ENCODE measurements around the gene PTBP1.
"Not testable (repeated sequence)": the region's sequence is repeated elsewhere in the genome, so short reads cannot be mapped to it uniquely, and the experiment has no call there.

PTBP1 gene

GRCh38 chr19:850221-850978 is 53.1 kb downstream of the PTBP1 start:
- FAIRE-seq: no peak
- no peak for DNase-seq (ENCODE audit: insufficient read length, low spot score)
- TF ChIP-seq POLR2A (IDR thresholded peaks at IDR 0.05; ENCODE audit: low read depth, low read length): no peak
- TF ChIP-seq TAF1 (IDR thresholded peaks at IDR 0.05; ENCODE audit: low read depth, low read length): no peak
- TF ChIP-seq POU2F2 (IDR thresholded peaks at IDR 0.05; ENCODE audit: low read depth, low read length): no peak
- TF ChIP-seq SPI1 (IDR thresholded peaks at IDR 0.05; ENCODE audit: low read depth, low read length): no peak
- TF ChIP-seq POLR2AphosphoS5 (IDR thresholded peaks at IDR 0.05; ENCODE audit: low read depth, low read length): no peak
- TF ChIP-seq PAX5 (IDR thresholded peaks at IDR 0.05; ENCODE audit: insufficient read depth, low read length, severe bottlenecking): no peak

- no peak for FAIRE-seq
- no peak for DNase-seq (ENCODE audit: insufficient read length, low spot score)
- TF ChIP-seq PAX5 (IDR thresholded peaks at IDR 0.05; ENCODE audit: insufficient read depth, low read length, severe bottlenecking): no peak
- TF ChIP-seq TAF1 (IDR thresholded peaks at IDR 0.05; ENCODE audit: low read depth, low read length): no peak
- TF ChIP-seq POLR2A (IDR thresholded peaks at IDR 0.05; ENCODE audit: low read depth, low read length): no peak
- no peak for TF ChIP-seq SPI1 (IDR thresholded peaks at IDR 0.05; ENCODE audit: low read depth, low read length)
- no peak for TF ChIP-seq POU2F2 (IDR thresholded peaks at IDR 0.05; ENCODE audit: low read depth, low read length)
- TF ChIP-seq POLR2AphosphoS5 (IDR thresholded peaks at IDR 0.05; ENCODE audit: low read depth, low read length): no peak
These were observed 53.7 kb downstream of the PTBP1 start for GRCh38 chr19:850979-851335.

DNA sequence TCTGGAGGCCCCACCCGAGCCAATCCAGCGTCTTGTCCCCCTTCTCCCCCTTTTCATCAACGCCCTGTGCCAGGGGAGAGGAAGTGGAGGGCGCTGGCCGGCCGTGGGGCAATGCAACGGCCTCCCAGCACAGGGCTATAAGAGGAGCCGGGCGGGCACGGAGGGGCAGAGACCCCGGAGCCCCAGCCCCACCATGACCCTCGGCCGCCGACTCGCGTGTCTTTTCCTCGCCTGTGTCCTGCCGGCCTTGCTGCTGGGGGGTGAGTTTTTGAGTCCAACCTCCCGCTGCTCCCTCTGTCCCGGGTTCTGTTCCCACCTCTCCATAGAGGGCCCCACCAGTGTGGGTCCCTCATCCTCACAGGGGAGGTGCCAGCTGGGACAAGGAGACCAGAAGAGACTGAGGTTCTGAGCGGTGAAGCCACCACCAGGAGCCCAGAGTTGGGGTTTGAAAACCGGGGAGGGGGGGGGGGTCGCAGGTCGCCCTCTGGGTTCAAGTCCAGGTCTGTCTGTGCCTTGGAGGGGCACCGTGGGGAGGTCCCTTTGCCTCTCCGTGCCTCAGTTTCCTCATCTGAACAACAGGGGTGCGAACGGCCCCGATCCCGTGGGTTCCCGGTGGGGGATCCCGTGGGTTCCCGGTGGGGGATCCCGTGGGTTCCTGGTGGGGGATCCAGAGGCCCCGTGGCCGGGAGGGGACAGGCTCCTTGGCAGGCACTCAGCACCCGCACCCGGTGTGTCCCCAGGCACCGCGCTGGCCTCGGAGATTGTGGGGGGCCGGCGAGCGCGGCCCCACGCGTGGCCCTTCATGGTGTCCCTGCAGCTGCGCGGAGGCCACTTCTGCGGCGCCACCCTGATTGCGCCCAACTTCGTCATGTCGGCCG is 55.1 kb downstream of the PTBP1 start, which contains the start of gene ELANE:
Gene ELANE (plus strand): TSS at position 168 of the 878 bp plus-strand sequence. CDS start 26 bp downstream, at position 194.
- TF ChIP-seq SPI1 (IDR thresholded peaks at IDR 0.05; ENCODE audit: low read depth, low read length) (no peak), POU2F2 (IDR thresholded peaks at IDR 0.05; ENCODE audit: low read depth, low read length) (no peak), POLR2AphosphoS5 (IDR thresholded peaks at IDR 0.05; ENCODE audit: low read depth, low read length) (no peak), POLR2A (IDR thresholded peaks at IDR 0.05; ENCODE audit: low read depth, low read length) (no peak), TAF1 (IDR thresholded peaks at IDR 0.05; ENCODE audit: low read depth, low read length) (no peak), PAX5 (IDR thresholded peaks at IDR 0.05; ENCODE audit: insufficient read depth, low read length, severe bottlenecking) (no peak)
- DNase-seq (ENCODE audit: insufficient read length, low spot score) (no peak), FAIRE-seq (no peak)

DNA sequence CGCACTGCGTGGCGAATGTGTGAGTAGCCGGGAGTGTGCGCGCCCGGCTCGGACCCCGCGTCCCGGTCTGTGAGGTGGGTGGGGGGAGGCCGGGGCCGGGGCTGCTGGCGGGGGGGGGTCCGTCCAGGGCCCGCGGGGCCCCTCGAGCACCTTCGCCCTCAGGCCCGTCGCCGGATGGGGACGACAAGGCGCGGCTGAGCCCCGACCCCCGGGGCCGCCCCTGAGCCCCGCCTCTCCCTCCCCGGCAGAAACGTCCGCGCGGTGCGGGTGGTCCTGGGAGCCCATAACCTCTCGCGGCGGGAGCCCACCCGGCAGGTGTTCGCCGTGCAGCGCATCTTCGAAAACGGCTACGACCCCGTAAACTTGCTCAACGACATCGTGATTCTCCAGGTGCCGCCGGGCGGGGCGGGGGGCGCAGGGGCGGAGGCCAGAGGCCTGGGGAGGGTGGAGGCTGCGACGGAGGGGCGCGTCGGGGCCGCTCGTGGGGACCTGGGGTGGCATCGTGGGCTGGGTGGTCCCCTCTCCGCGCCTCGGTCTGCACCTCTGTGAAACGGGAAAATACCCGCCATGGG is 55.8 kb downstream of the PTBP1 start:
- no peak for FAIRE-seq
- TF ChIP-seq SPI1 (IDR thresholded peaks at IDR 0.05; ENCODE audit: low read depth, low read length): no peak
- no peak for DNase-seq (ENCODE audit: insufficient read length, low spot score)

DNA sequence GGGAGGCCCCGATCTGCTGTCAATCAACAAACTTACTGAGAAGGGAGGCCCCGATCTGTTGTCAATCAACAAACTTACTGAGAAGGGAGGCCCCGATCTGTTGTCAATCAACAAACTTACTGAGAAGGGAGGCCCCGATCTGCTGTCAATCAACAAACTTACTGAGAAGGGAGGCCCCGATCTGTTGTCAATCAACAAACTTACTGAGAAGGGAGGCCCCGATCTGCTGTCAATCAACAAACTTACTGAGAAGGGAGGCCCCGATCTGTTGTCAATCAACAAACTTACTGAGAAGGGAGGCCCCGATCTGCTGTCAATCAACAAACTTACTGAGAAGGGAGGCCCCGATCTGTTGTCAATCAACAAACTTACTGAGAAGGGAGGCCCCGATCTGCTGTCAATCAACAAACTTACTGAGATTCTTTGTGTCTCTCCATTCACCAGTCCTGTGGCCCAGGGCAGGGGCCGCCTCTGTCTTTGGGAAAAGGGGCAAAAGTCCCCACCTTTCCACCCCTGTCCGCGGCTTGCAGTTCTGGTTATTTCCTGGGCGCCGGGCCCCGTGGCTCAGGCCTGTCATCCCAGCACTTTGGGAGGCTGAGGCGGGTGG is 56.5 kb downstream of the PTBP1 start:
- DNase-seq (ENCODE audit: insufficient read length, low spot score); FAIRE-seq: not testable (repeated sequence)

- TF ChIP-seq PAX5 (IDR thresholded peaks at IDR 0.05; ENCODE audit: insufficient read depth, low read length, severe bottlenecking) (no peak), POLR2A (IDR thresholded peaks at IDR 0.05; ENCODE audit: low read depth, low read length) (no peak), POLR2AphosphoS5 (IDR thresholded peaks at IDR 0.05; ENCODE audit: low read depth, low read length) (no peak), TAF1 (IDR thresholded peaks at IDR 0.05; ENCODE audit: low read depth, low read length) (no peak), SPI1 (IDR thresholded peaks at IDR 0.05; ENCODE audit: low read depth, low read length) (no peak), POU2F2 (IDR thresholded peaks at IDR 0.05; ENCODE audit: low read depth, low read length) (no peak)
- DNase-seq (ENCODE audit: insufficient read length, low spot score) (no peak), FAIRE-seq (no peak)
These were observed 57.3 kb downstream of the PTBP1 start for GRCh38 chr19:854549-854948.

- FAIRE-seq: no peak
- no peak for TF ChIP-seq TAF1 (IDR thresholded peaks at IDR 0.05; ENCODE audit: low read depth, low read length)
- no peak for TF ChIP-seq POLR2A (IDR thresholded peaks at IDR 0.05; ENCODE audit: low read depth, low read length)
- no peak for TF ChIP-seq SPI1 (IDR thresholded peaks at IDR 0.05; ENCODE audit: low read depth, low read length)
- no peak for TF ChIP-seq POU2F2 (IDR thresholded peaks at IDR 0.05; ENCODE audit: low read depth, low read length)
- TF ChIP-seq POLR2AphosphoS5 (IDR thresholded peaks at IDR 0.05; ENCODE audit: low read depth, low read length): no peak
- TF ChIP-seq PAX5 (IDR thresholded peaks at IDR 0.05; ENCODE audit: insufficient read depth, low read length, severe bottlenecking): no peak
- DNase-seq (ENCODE audit: insufficient read length, low spot score): no peak
These were observed 57.9 kb downstream of the PTBP1 start for GRCh38 chr19:855142-855541.

DNA sequence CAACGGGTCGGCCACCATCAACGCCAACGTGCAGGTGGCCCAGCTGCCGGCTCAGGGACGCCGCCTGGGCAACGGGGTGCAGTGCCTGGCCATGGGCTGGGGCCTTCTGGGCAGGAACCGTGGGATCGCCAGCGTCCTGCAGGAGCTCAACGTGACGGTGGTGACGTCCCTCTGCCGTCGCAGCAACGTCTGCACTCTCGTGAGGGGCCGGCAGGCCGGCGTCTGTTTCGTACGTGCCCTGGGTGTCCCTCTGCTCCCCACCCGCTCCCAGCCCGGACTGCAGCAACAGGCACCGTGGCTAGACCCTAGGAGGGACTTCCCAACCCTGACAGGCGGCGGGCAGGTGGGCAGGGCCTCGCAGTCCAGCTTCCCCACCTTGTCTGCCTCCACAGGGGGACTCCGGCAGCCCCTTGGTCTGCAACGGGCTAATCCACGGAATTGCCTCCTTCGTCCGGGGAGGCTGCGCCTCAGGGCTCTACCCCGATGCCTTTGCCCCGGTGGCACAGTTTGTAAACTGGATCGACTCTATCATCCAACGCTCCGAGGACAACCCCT is 58.4 kb downstream of the PTBP1 start:
- FAIRE-seq (no peak), DNase-seq (ENCODE audit: insufficient read length, low spot score) (no peak)
- TF ChIP-seq PAX5 (IDR thresholded peaks at IDR 0.05; ENCODE audit: insufficient read depth, low read length, severe bottlenecking): no peak
- no peak for TF ChIP-seq SPI1 (IDR thresholded peaks at IDR 0.05; ENCODE audit: low read depth, low read length)
- TF ChIP-seq POLR2AphosphoS5 (IDR thresholded peaks at IDR 0.05; ENCODE audit: low read depth, low read length): no peak
- TF ChIP-seq POLR2A (IDR thresholded peaks at IDR 0.05; ENCODE audit: low read depth, low read length): no peak
- TF ChIP-seq POU2F2 (IDR thresholded peaks at IDR 0.05; ENCODE audit: low read depth, low read length): no peak
- TF ChIP-seq TAF1 (IDR thresholded peaks at IDR 0.05; ENCODE audit: low read depth, low read length): no peak

DNA sequence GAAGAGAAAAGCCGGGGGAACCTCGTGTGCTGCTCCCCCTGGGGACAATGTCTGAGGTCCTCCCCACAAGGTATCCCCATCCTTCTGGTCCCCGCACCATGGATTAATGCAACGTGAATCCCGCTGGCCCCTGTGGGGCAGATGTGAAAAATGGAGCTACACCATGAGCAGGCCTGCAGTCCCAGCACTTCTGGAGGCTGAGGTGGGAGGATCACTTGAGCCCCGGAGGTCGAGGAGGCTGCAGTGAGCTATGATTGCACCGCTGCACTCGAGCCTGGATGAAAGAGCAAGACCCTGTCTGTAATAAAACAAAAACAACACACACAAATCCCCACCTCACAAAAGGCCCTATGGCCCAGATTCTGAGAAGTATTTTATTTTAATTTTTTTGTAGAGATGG is 61.0 kb downstream of the PTBP1 start:
- TF ChIP-seq POU2F2 (IDR thresholded peaks at IDR 0.05; ENCODE audit: low read depth, low read length) (no peak), TAF1 (IDR thresholded peaks at IDR 0.05; ENCODE audit: low read depth, low read length) (no peak), SPI1 (IDR thresholded peaks at IDR 0.05; ENCODE audit: low read depth, low read length) (no peak), PAX5 (IDR thresholded peaks at IDR 0.05; ENCODE audit: insufficient read depth, low read length, severe bottlenecking) (no peak)
- DNase-seq (ENCODE audit: insufficient read length, low spot score) (no peak), FAIRE-seq (no peak)
